Kidney (tissue), 14 donors: ENCODE measurements around the gene ANKRD13B. TPM values are rescaled to one million over a fixed set of nuclear protein-coding genes. Genes with fewer than 3 reads are reported as not detected.

Experiments
- DNase-seq, 5 donors: peaks; one replicate each; pipeline ENCODE4 v3.0.0-alpha.2; 2013 to 2020
- FAIRE-seq: peaks from 2 replicates; lab custom pipeline; 2012; peaks lifted over from hg19 to GRCh38; lab: Jason Lieb, UNC
- H3K27ac ChIP-seq, 2 donors: one replicate each; pipeline ENCODE4 v1.7.0; 2013; ENCODE audit warnings: low read depth in 2 of 2, low read length in 2 of 2, inconsistent platforms in 1 of 2
- H3K27me3 ChIP-seq: one replicate; pipeline ENCODE4 v1.7.1; 2013; ENCODE audit warnings: low read length, inconsistent platforms; ENCODE audit not compliant: control insufficient read depth, insufficient read depth
- H3K36me3 ChIP-seq, 3 donors: one replicate each; pipeline versions ENCODE4 v1.7.0 to v1.7.1; 2013; ENCODE audit warnings: low read length in 3 of 3, control low read depth in 1 of 3, inconsistent platforms in 1 of 3; ENCODE audit not compliant: insufficient read depth in 3 of 3, control insufficient read depth in 2 of 3
- H3K4me1 ChIP-seq, 3 donors: one replicate each; pipeline versions ENCODE4 v1.7.0 to v1.7.1; 2013; ENCODE audit warnings: low read length in 3 of 3, inconsistent platforms in 1 of 3, low read depth in 1 of 3; ENCODE audit not compliant: control insufficient read depth in 2 of 3, insufficient read depth in 2 of 3
- H3K4me3 ChIP-seq, 3 donors: one replicate each; pipeline versions ENCODE4 v1.7.0 to v1.8.1; 2013; ENCODE audit warnings: low read length in 3 of 3, control low read depth in 1 of 3, inconsistent platforms in 1 of 3
- H3K9ac ChIP-seq, 3 donors: one replicate each; pipeline versions ENCODE4 v1.7.0 to v1.7.1; 2013; ENCODE audit warnings: low read length in 3 of 3, control low read depth in 1 of 3, inconsistent platforms in 1 of 3
- H3K9me3 ChIP-seq, 3 donors: one replicate each; pipeline versions ENCODE4 v1.7.0 to v1.7.1; 2013; ENCODE audit warnings: low read length in 3 of 3, control low read depth in 1 of 3, inconsistent platforms in 1 of 3; ENCODE audit not compliant: control insufficient read depth in 2 of 3, insufficient read depth in 1 of 3
- CTCF ChIP-seq: IDR thresholded peaks from 3 replicates; pipeline ENCODE4 v1.5.1; 2012; ENCODE audit warnings: mild to moderate bottlenecking, moderate library complexity, borderline replicate concordance; ENCODE audit not compliant: insufficient read depth; ENCODE audit errors: extremely low read depth
- intact Hi-C: fragments of 100-400 bp; cut with DNase I; formaldehyde crosslinking; loops from one replicate; pipeline ENCODE4 v1.11.1; 2022
- polyA plus RNA-seq: library from polyadenylated mRNA; stranded (reverse); fragments of 350-450 nt; fragmentation: Illumina TruSeq; extraction: RNeasy Lipid Tissue Mini Kit (QIAGEN cat#74804); gene quantifications from one replicate; pipeline ENCODE4 v1.2.3, GENCODE V29; 2014; ENCODE audit warnings: low read depth, low replicate concordance; ENCODE audit not compliant: insufficient read depth
- total RNA-seq: library from RNA; stranded (reverse); fragmentation: NEBNext Ultra II Directional; extraction: Animal tissue kit (Norgen Biotek cat#: 25700); gene quantifications from one replicate; pipeline ENCODE4 v1.2.1, GENCODE V29; 2021
- donor health status: control.
- donor health status: control.
- donor health status: control.
- donor health status: control.
- donor health status: control.
- donor health status: DM: yes; HTN: yes; CAD: no.
- donor health status: Normal renal cell carcinoma (clear cell type).

Gene ANKRD13B
- total and polyA plus RNA-seq, 2 donors from 2014 or later: 2.8 to 3.3 TPM

GRCh38 chr17:29640981-29641642 lies 48.2 kb downstream of the ANKRD13B start:
- intact Hi-C loops: loop anchor here (10.0 kb wide), 1 partner anchor 134 kb away; no protein-coding TSS in a partner anchor

GRCh38 chr17:29642171-29642611 lies 49.3 kb downstream of the ANKRD13B start:
- FAIRE-seq (no peak), DNase-seq (peak in 4 of 5 donors; percentile 79 to 95 (median 88))
- intact Hi-C loops: loop anchor here (10.0 kb wide), 1 partner anchor 133 kb away; no protein-coding TSS in a partner anchor
- Histone ChIP-seq H3K4me3 (no peak overlapping the region), H3K27ac (no peak overlapping the region), H3K9ac (no peak overlapping the region), H3K36me3 (no peaks in the 10 kb centered on the region), H3K27me3 (no peaks in the 10 kb centered on the region), H3K9me3 (no peaks in the 10 kb centered on the region), H3K4me1 (peaks cover 9 to 23% (median 18%) of the 10 kb centered on the region in 3 donors)
- no peak for TF ChIP-seq CTCF

More at GRCh38 chr17:29640981-29641642, 48.2 kb downstream of the ANKRD13B start:
- no peaks in the 10 kb centered on the region for H3K9me3 ChIP-seq
- DNase-seq (peak in 1 of 5 donors; percentile 46), FAIRE-seq (no peak)
- H3K27me3 ChIP-seq: no peaks in the 10 kb centered on the region
- H3K9ac ChIP-seq: no peak overlapping the region
- H3K27ac ChIP-seq: no peak overlapping the region
- peaks cover 9 to 22% (median 18%) of the 10 kb centered on the region in 3 donors for H3K4me1 ChIP-seq
- H3K4me3 ChIP-seq: no peak overlapping the region
- peaks cover 0 to 4% (median 2%) of the 10 kb centered on the region in 3 donors for H3K36me3 ChIP-seq
- no peak for TF ChIP-seq CTCF

- Histone ChIP-seq H3K9me3 (no peaks in the 10 kb centered on the region), H3K27me3 (no peaks in the 10 kb centered on the region), H3K4me1 (peaks cover 9 to 23% (median 18%) of the 10 kb centered on the region in 3 donors), H3K4me3 (no peak overlapping the region), H3K36me3 (peaks cover 0 to 9% (median 0%) of the 10 kb centered on the region in 3 donors), H3K9ac (no peak overlapping the region), H3K27ac (peak overlapping the region in 1 of 2 donors; percentile 12)
- FAIRE-seq (no peak), DNase-seq (no peak)
- intact Hi-C loops: loop anchor here (10.0 kb wide), 1 partner anchor 131 kb away; no protein-coding TSS in a partner anchor
- TF ChIP-seq CTCF: no peak
These were observed 50.9 kb downstream of the ANKRD13B start for GRCh38 chr17:29643817-29644160.
